Ovary (tissue), 9 donors: Measurements from ENCODE around the gene CACNA2D3. TPM values are rescaled to one million over a fixed set of nuclear protein-coding genes. Genes with fewer than 3 reads are reported as not detected.

Source experiments
- DNase-seq, 5 donors: peaks; one replicate each; pipeline ENCODE4 v3.0.0-alpha.2; 2019 to 2020
- H3K27ac ChIP-seq, 2 donors: fragments of 200-600 bp; one replicate each; pipeline versions ENCODE4 v1.5.1 to v1.8.0; 2019 to 2022
- H3K27me3 ChIP-seq: fragments of 200-600 bp; one replicate; pipeline ENCODE4 v1.8.0; 2022
- H3K36me3 ChIP-seq: fragments of 200-600 bp; sonication (generic); one replicate; pipeline ENCODE4 v1.5.1; 2019
- H3K4me1 ChIP-seq: one replicate; pipeline ENCODE4 v1.8.1; 2013; ENCODE audit warnings: mild to moderate bottlenecking, moderate library complexity; ENCODE audit not compliant: insufficient read depth
- H3K4me3 ChIP-seq: fragments of 200-600 bp; sonication (generic); one replicate; pipeline ENCODE4 v1.5.1; 2017
- H3K9me3 ChIP-seq, 2 donors: fragments of 200-600 bp in 1 of 2; sonication (generic) in 1 of 2; one replicate each; pipeline versions ENCODE4 v1.5.1 to v1.8.1; 2013 to 2019; ENCODE audit warnings: mild to moderate bottlenecking in 1 of 2, moderate library complexity in 1 of 2
- EP300 ChIP-seq: sonication (generic); formaldehyde crosslinking; IDR thresholded peaks from one replicate; pipeline ENCODE4 v1.6.1; 2017; ENCODE audit warnings: antibody characterized with exemption
- POLR2A ChIP-seq: fragments of 450-650 bp; IDR thresholded peaks from one replicate; pipeline ENCODE4 v1.6.1; 2017; ENCODE audit warnings: antibody characterized with exemption, mild to moderate bottlenecking, moderate library complexity
- WGBS, 3 donors: extraction: QIAGEN DNeasy Blood & Tissue Kit in 1 of 3; methylation state at CpG; one replicate each; pipeline versions ENCODE4 v1.1.5 to v1.1.7; 2013 to 2017; 5-methylcytosine and 5-hydroxymethylcytosine counted together
- intact Hi-C, 4 donors: fragments of 100-400 bp; cut with DNase I; formaldehyde crosslinking; loops; one replicate each; pipeline versions ENCODE4 v1.11.0 to v1.15.1; 2022 to 2023
- polyA plus RNA-seq, 2 donors: library from polyadenylated mRNA; stranded (reverse); fragments of 200-250 nt in 1 of 2; fragments of 350-450 nt in 1 of 2; fragmentation: Illumina TruSeq in 1 of 2; extraction: RNeasy Lipid Tissue Mini Kit (QIAGEN cat#74804) in 1 of 2; gene quantifications; one replicate each; pipeline ENCODE4 v1.2.3, GENCODE V29; 2013 to 2014
- total RNA-seq, 7 donors: library from RNA; depleted of rRNA in 2 of 7; stranded (reverse); fragments of >200 nt in 2 of 7; fragmentation: NEBNext Ultra II Directional in 3 of 7; extraction: Animal tissue kit (Norgen Biotek cat#: 25700) in 3 of 7; gene quantifications; one replicate each; pipeline versions ENCODE4 v1.1.0 to v1.2.4, GENCODE V29; 2016 to 2023
- TF ChIP-seq, protein P1 (sequence below), 3 donors: fragments of 450-650 bp in 2 of 3; fragments of 200-600 bp in 1 of 3; IDR thresholded peaks; one replicate each; pipeline versions ENCODE4 v1.5.1 to v1.8.0; 2016 to 2022; ENCODE audit warnings: antibody characterized with exemption in 3 of 3, mild to moderate bottlenecking in 1 of 3
- donor health status: DM: no; HTN: no; CAD: no; lungs with moderate emphysema.
- donor health status: DM: no; HTN: no; CAD: no.
- donor health status: Bipolar disorder and iron deficiency.
- donor health status: DM: yes; HTN: yes; CAD: no.
- donor health status: DM: no; HTN: no; CAD: no.
- donor health status: DM: yes; HTN: yes; CAD: no.

Gene CACNA2D3
- total and polyA plus RNA-seq, 9 donors, result 2.0 to 10.1 (median 4.7) TPM

DNA sequence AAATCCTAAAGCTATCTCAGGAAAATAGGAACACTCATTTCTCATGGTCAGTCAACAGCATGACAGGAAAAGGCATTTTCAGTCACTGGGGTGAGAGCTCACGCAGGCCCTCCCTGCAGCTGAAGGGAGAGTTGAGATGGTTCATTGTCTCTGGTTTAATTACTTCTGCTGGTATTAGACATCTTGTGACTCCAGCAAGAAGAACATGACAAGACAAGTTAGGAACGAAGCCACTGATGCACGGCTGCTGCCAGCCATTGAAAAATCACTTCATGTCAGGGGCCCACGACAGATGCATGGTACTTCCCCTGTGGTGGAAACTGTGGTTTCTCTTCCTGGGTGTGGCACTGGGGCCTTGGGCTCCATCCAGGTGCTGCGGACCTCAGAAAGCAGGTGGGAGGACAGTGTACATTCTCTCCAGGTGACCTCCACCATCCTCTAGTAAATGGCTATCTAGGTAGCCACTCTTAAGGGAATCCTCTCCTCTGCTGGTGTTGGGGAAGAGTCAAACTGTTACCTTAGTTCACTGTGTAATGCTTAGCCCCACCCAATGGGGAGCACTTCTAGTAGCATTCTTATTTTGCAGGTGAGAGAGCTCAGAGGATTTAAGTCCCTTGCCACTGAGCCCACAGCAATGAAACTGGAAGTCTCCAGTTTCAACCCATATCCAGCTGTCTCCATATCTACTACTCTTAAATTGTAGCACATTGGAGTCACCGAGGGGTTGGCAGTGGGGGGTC is 531.3 kb downstream of the CACNA2D3 start:
- TF ChIP-seq POLR2A, result no peak
- TF ChIP-seq EP300, result no peak
- TF ChIP-seq, protein P1, sequence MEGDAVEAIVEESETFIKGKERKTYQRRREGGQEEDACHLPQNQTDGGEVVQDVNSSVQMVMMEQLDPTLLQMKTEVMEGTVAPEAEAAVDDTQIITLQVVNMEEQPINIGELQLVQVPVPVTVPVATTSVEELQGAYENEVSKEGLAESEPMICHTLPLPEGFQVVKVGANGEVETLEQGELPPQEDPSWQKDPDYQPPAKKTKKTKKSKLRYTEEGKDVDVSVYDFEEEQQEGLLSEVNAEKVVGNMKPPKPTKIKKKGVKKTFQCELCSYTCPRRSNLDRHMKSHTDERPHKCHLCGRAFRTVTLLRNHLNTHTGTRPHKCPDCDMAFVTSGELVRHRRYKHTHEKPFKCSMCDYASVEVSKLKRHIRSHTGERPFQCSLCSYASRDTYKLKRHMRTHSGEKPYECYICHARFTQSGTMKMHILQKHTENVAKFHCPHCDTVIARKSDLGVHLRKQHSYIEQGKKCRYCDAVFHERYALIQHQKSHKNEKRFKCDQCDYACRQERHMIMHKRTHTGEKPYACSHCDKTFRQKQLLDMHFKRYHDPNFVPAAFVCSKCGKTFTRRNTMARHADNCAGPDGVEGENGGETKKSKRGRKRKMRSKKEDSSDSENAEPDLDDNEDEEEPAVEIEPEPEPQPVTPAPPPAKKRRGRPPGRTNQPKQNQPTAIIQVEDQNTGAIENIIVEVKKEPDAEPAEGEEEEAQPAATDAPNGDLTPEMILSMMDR (IDR thresholded peaks at IDR 0.05), result no peak
- intact Hi-C loops, result no loop called here
- Histone ChIP-seq H3K4me3 (no peak overlapping the region), H3K9me3 (no peaks in the 10 kb centered on the region), H3K36me3 (no peaks in the 10 kb centered on the region), H3K4me1 (no peaks in the 10 kb centered on the region), H3K27ac (no peak overlapping the region), H3K27me3 (no peaks in the 10 kb centered on the region)
- 84 to 92% (median 88%) methylated on average over 6 of the region's 6 CpGs for WGBS, 3 donors
- no peak for DNase-seq

DNA sequence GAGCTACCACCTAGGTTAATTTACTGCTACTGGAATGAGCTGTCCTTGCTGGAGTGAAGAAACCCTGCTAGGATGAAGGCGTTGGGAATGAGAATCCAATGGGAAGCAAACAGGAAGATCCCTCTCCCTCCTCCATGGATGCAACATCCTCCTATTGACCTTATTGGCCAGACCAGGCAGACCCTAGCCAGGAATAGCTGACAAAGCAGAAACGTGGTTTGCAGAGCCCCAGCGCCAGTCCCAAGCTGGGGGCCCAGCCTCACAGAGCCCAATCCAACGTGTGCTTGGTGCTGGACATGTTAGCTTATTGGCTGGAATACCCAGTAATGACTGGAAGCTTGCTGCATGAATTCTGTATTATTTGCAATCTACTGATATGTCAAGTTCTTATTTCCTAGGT is 532.4 kb downstream of the CACNA2D3 start:
- no peaks in the 10 kb centered on the region for H3K27me3 ChIP-seq
- TF ChIP-seq, protein P1 (IDR thresholded peaks at IDR 0.05), result no peak
- TF ChIP-seq POLR2A (no peak), EP300 (no peak)
- WGBS, 3 donors, result 69 to 75% (median 75%) methylated on average over 4 of the region's 4 CpGs
- no peaks in the 10 kb centered on the region for H3K4me1 ChIP-seq
- no peak overlapping the region for H3K4me3 ChIP-seq
- no peaks in the 10 kb centered on the region for H3K36me3 ChIP-seq
- no peak for DNase-seq
- H3K27ac ChIP-seq, result no peak overlapping the region
- intact Hi-C loops, result no loop called here
- no peaks in the 10 kb centered on the region for H3K9me3 ChIP-seq

DNA sequence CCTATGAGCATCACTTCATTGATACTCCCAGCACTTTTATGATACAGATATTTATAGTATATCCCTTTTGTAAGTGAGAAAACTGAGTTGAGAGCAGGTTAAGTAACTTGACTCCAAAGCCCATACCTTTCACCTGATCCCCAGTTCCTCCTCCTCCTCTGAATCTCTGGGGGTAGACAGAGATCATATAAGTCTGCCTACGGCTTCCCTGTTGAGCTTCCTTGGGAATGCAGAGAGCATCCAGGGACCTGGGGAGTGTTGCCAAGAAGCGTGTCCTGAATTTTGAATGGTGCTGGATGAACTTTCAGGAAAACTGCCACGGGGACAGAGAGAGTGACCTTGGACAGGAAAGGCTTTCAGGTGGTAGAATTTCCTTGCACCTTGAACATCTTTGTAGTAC is 537.0 kb downstream of the CACNA2D3 start:
- intact Hi-C loops, result no loop called here
- TF ChIP-seq EP300, result no peak
- TF ChIP-seq, protein P1 (IDR thresholded peaks at IDR 0.05), result no peak
- no peak for TF ChIP-seq POLR2A

DNA sequence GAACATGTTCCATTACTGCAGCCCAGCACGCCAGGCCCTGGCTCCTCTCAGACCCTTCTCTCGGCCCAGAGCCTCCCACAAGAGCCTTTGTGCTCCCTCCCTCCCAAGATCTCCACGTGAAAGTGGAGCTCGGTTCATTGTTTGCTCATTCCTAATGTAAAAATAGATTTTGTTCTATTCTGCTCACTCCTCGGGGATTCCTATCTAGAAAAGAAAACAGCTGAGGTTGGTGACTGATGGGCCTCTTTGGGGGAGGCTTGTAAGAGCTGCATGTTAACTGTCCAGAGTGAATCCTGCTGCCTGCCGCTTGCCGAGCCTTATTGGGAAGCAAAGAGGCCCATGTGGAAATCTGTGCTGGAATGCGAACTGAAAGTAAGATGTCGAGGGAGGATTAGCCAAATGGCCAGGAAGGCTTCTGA is 538.4 kb downstream of the CACNA2D3 start:
- peak in 4 of 5 donors; percentile 29 to 66 (median 54) for DNase-seq
- no peak overlapping the region for H3K4me3 ChIP-seq

More for the DNA sequence above, 537.0 kb downstream of the CACNA2D3 start:
- Histone ChIP-seq H3K27ac (no peak overlapping the region), H3K9me3 (no peaks in the 10 kb centered on the region), H3K27me3 (no peaks in the 10 kb centered on the region), H3K4me3 (no peak overlapping the region), H3K4me1 (no peaks in the 10 kb centered on the region), H3K36me3 (no peaks in the 10 kb centered on the region)
- WGBS, 3 donors, result 71 to 84% (median 74%) methylated on average over 3 of the region's 3 CpGs
- no peak for DNase-seq

More for the DNA sequence above, 538.4 kb downstream of the CACNA2D3 start:
- Histone ChIP-seq H3K4me1 (no peaks in the 10 kb centered on the region), H3K27me3 (no peaks in the 10 kb centered on the region), H3K27ac (peak overlapping the region; percentile 6 to 55), H3K9me3 (no peaks in the 10 kb centered on the region), H3K36me3 (no peaks in the 10 kb centered on the region)
- TF ChIP-seq POLR2A, result no peak
- no peak for TF ChIP-seq EP300
- TF ChIP-seq, protein P1 (IDR thresholded peaks at IDR 0.05), result no peak
- intact Hi-C loops, result no loop called here
- WGBS, 3 donors, result 6 to 18% (median 15%) methylated on average over 9 of the region's 9 CpGs
